Subcutaneous adipose tissue (tissue), 4 donors: ENCODE results near the gene PCSK6. TPM values are rescaled to one million over a fixed set of nuclear protein-coding genes. Genes with fewer than 3 reads are reported as not detected.

Source experiments
- total RNA-seq, 4 donors: library from RNA; depleted of rRNA; stranded (reverse); fragments of >200 nt; gene quantifications; one replicate each; pipeline ENCODE4 v1.1.0, GENCODE V29; 2016
- TF ChIP-seq, protein P1 (sequence below): fragments of 450-650 bp; IDR thresholded peaks from one replicate; pipeline ENCODE4 v1.5.1; 2016; ENCODE audit warnings: low read depth, mild to moderate bottlenecking, control low read depth, antibody characterized with exemption, moderate library complexity

Gene PCSK6
- total RNA-seq, 4 donors from 2014 or later: 4.4 to 8.7 (median 5.9) TPM

DNA sequence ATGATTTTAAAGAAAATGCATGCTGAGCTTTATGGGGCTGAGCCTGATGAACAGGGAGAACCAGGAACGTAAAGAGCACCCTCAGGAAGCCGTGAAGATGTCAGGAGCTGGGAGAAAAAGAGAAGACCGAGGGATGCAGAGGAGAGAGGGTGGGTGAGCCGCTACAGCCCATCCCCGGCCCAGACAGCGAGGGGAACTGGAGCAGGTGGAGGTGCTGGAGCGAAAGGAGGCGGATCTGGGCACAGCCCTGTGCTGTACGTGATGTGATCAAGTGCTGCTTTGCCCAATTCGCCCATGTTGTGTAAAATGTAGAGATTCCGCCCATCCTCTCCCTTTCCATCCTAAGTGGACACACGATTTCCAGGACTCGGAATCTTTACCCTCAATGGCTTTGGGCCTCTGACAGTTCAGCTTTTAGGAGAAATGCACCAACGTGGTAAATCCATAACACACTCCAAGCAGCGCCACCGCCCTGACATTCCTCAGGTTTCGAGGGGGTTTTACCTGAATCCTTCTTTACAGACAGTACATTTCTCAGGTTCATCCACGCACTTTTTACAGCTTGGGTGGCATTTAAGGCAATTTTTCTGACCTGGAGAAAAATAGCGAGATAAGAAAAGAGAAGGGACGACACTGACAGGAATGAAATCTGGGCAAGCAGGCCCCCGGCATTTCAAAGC is 167.4 kb downstream of the PCSK6 start:
- TF ChIP-seq, protein P1, sequence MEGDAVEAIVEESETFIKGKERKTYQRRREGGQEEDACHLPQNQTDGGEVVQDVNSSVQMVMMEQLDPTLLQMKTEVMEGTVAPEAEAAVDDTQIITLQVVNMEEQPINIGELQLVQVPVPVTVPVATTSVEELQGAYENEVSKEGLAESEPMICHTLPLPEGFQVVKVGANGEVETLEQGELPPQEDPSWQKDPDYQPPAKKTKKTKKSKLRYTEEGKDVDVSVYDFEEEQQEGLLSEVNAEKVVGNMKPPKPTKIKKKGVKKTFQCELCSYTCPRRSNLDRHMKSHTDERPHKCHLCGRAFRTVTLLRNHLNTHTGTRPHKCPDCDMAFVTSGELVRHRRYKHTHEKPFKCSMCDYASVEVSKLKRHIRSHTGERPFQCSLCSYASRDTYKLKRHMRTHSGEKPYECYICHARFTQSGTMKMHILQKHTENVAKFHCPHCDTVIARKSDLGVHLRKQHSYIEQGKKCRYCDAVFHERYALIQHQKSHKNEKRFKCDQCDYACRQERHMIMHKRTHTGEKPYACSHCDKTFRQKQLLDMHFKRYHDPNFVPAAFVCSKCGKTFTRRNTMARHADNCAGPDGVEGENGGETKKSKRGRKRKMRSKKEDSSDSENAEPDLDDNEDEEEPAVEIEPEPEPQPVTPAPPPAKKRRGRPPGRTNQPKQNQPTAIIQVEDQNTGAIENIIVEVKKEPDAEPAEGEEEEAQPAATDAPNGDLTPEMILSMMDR: no peak

DNA sequence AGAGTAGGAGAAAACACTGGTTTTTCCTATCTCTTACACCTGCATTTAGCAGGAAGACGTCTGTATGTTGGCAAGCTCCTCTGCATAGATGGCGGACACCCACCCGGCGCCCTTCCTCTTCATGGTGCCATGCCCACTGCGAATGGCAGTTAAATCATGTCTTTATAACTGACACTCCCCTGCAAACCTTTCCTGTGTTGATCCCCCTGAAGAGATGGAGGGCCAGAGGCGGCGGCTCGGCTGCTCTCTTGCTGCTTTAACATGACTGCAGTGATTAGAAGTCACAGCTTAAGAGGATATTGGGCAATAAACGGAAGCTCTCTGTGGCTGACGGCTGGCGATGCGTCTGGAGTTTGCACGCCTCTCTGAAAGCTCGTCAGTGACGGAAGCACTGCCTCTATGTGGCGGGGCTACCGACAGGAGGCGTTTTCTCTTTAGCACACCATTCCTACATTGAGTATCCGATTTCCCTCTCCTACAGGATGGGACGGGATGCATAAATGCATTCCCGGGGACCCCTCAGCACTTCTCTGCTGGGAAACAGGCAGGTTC is 168.9 kb downstream of the PCSK6 start:
- TF ChIP-seq, protein P1: no peak

DNA sequence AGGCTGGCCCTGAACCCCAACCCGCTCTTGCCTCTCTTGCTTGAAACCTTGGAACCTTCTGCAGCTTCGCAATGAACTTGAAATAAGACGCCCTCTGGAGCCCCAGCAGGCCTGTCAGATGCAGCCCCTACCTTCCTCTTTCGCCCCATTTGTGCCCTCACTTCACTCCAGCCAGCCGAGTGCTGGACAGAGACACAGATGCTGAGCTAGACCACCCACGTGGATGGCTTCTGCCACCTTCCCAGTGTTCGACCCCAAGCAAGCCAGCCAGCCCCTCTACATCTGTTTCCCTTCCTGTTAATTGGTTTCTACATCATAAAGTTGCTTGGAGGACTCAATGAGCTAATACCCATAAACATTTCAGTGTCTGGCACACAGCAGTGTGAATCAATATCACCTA is 170.7 kb downstream of the PCSK6 start:
- TF ChIP-seq, protein P1: no peak

DNA sequence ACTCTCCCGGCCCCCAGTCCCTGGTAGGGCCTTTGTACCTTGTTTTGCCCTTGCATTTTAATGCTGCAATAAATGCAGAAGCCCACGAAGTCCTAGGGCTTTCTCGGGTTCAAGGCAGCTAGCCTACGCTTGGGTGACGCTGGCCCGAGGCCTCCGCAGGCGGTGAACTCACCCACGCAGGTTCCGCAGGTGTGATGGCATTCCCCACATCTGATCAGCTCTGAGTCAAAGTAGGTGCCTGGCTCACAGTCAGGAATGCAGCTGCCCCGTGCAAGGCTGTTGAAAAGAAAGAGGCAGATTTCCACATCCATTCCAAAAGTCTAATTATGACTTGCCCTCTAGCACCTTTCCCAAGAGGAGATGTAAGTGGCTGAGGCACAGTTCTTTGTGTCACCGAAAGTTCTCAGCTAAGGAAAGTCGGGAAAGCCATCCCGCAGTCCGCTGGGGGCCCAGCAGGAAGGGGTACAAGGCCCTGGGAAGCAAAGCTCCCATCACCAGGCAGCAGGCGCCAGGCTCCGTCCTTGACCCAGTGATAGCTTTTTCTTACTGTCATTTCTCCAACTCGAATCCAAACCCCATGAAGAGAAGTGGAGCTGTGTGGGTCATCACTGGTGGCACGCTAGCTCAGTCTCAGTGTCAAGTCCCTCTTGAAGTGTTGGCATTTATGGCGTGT is 171.2 kb downstream of the PCSK6 start:
- TF ChIP-seq, protein P1: no peak

DNA sequence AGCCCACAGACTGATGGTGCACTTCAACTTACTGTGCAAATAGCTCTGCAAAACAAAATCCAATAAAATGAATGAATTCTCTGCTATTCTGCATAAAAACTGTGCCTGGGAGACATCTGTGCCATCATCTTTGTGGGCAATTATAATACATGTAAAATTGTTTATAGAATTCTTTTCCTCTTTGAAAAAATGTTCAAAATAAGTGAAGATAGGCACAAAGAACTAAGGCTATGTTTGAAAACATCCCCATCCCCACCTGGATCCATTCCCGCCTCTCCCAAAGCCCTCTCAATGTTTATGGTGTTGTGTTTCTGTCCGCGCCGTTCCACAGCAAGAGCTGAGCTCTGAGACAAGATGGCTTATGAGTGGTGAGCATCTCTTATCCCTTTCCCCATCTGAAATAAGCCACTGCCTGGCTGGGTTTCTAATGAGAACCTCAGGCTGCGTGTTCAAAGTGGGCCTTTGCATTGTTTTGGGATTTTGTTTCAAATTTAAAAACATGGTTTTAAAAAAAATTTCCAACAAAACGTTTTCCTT is 172.1 kb downstream of the PCSK6 start:
- TF ChIP-seq, protein P1: no peak

DNA sequence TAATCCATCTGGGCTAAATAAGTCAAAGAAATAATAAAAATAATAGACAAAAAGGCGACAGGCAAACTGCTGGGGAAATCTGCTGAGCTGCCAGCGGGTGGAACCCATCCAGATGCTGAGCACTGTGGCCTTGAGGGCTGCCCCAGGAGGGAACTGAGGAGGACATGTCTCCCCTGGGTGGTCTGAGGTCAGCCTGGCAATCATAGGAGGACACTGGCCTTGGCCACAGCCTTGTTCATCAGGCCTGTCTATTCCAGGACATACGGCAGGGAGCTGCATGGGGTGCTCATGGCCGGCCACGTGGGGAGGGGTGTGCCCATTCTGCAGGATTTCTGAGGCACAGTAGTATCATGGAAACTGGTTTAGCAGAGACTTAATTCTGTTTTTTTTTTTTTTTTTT is 173.0 kb downstream of the PCSK6 start:
- TF ChIP-seq, protein P1: no peak

DNA sequence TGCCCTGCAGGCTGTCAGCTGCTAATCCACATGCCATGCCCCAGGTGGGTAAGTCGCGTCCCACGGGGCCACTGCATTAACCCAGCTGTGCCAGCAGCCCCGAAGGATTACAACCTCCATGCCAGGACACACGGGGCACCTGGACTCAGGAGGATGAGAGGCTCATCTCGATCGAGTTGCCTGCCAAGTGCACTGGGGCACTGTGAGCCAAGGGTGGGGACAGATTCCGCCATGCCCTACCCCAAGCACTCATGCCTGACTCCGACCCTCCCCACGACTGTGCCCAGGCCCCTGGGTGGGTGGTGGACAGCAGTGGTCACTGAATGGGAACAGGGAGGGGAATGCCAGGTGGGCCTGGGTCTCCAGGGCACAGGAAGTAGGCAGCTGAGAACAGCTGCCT is 173.8 kb downstream of the PCSK6 start:
- TF ChIP-seq, protein P1: no peak
